Endothelial cell of umbilical vein (primary cell): ENCODE data around the gene ARHGEF35. TPM values are rescaled to one million over a fixed set of nuclear protein-coding genes. Genes with fewer than 3 reads are reported as not detected.

ENCODE experiments used
- BruUV-seq: library from RNA; stranded (reverse); fragments of 400-500 nt; replicated peaks from 2 replicates; lab custom pipeline; 2021; lab: Mats Ljungman, UMichigan
- CTCF ChIA-PET: fragments of 300-600, 350-600 bp; sonication (Branson Sonifier 250); formaldehyde crosslinking; loops from one replicate; lab custom pipeline; 2021; ENCODE audit warnings: antibody characterized with exemption, inconsistent platforms; lab: Charles Lee
- POLR2A ChIA-PET: fragments of 300-600, 350-600 bp; sonication (Branson Sonifier 250); formaldehyde crosslinking; loops from one replicate; lab custom pipeline; 2021; ENCODE audit warnings: antibody characterized with exemption, inconsistent platforms; lab: Charles Lee
- DNase-seq: peaks from one replicate; pipeline ENCODE4 v3.0.0-alpha.2; 2011; ENCODE audit warnings: low read depth, low spot score
- FAIRE-seq: peaks from 2 replicates; lab custom pipeline; 2011; peaks lifted over from hg19 to GRCh38; lab: Jason Lieb, UNC
- H2AFZ ChIP-seq: 2 replicates; pipeline ENCODE4 v1.6.0; 2012; ENCODE audit warnings: low read depth, low read length, control low read depth, inconsistent platforms
- H3K27ac ChIP-seq: 2 replicates; pipeline ENCODE4 v1.5.1; 2011; ENCODE audit warnings: low read depth, mild to moderate bottlenecking, control low read depth, low read length, moderate library complexity; ENCODE audit not compliant: insufficient read depth
- H3K27me3 ChIP-seq, 2 experiments: 2 replicates each; pipeline versions ENCODE4 v1.6.0 to v1.6.1; 2011; ENCODE audit warnings: low read length in 2 of 2, mixed read lengths in 1 of 2; ENCODE audit not compliant: control insufficient read depth in 2 of 2, insufficient read depth in 2 of 2
- H3K36me3 ChIP-seq, 2 experiments: 2 replicates in 1 of 2; 3 replicates in 1 of 2; pipeline ENCODE4 v1.5.1; 2011; ENCODE audit warnings: low read length in 2 of 2, mild to moderate bottlenecking in 1 of 2, moderate library complexity in 1 of 2; ENCODE audit not compliant: control insufficient read depth in 2 of 2, insufficient read depth in 2 of 2; ENCODE audit errors: extremely low read depth in 1 of 2
- H3K4me1 ChIP-seq: 3 replicates; pipeline ENCODE4 v1.5.1; 2011; ENCODE audit warnings: mild to moderate bottlenecking, low read length; ENCODE audit not compliant: control insufficient read depth, insufficient read depth; ENCODE audit errors: extremely low read depth
- H3K4me2 ChIP-seq: 2 replicates; pipeline ENCODE4 v1.6.1; 2011; ENCODE audit warnings: low read length, control low read depth, mixed read lengths; ENCODE audit not compliant: insufficient read depth
- H3K4me3 ChIP-seq, 3 experiments: fragments of 200-600 bp in 1 of 3; sonication (generic), shearing (Covaris generic) in 1 of 3; replicated peaks in 1 of 3; 2 replicates each; pipeline ENCODE4 v1.5.1; 2011 to 2016; ENCODE audit warnings: control low read depth in 3 of 3, low read length in 3 of 3, mild to moderate bottlenecking in 2 of 3, inconsistent platforms in 1 of 3, low read depth in 1 of 3, moderate library complexity in 1 of 3; ENCODE audit not compliant: insufficient read depth in 1 of 3
- H3K79me2 ChIP-seq: 2 replicates; pipeline ENCODE4 v1.6.0; 2012; ENCODE audit warnings: low read length, inconsistent platforms; ENCODE audit not compliant: control insufficient read depth, insufficient read depth
- H3K9ac ChIP-seq: replicated peaks from 2 replicates; pipeline ENCODE3; 2011; ENCODE audit warnings: low read length, control low read depth; ENCODE audit not compliant: insufficient read depth; ENCODE audit errors: extremely low read depth
- H3K9me1 ChIP-seq: replicated peaks from 3 replicates; pipeline ENCODE4 v1.6.0; 2011; ENCODE audit warnings: mild to moderate bottlenecking, low read length; ENCODE audit not compliant: control insufficient read depth, insufficient read depth; ENCODE audit errors: extremely low read depth
- H3K9me3 ChIP-seq: replicated peaks from 2 replicates; pipeline ENCODE4 v1.5.1; 2012; ENCODE audit warnings: low read length, inconsistent platforms; ENCODE audit not compliant: control insufficient read depth, insufficient read depth
- H4K20me1 ChIP-seq: replicated peaks from 2 replicates; pipeline ENCODE3; 2011; ENCODE audit warnings: mild to moderate bottlenecking, low read length; ENCODE audit not compliant: control insufficient read depth, insufficient read depth; ENCODE audit errors: extremely low read depth
- CTCF ChIP-seq, 2 donors: IDR thresholded peaks; 1 replicate in 1 of 2; 2 replicates in 1 of 2; pipeline ENCODE4 v1.5.1; 2011; ENCODE audit warnings: low read length in 2 of 2, mild to moderate bottlenecking in 2 of 2, moderate library complexity in 2 of 2, control low read depth in 1 of 2, inconsistent platforms in 1 of 2, low read depth in 1 of 2; ENCODE audit not compliant: insufficient read depth in 1 of 2; ENCODE audit errors: extremely low read depth in 1 of 2
- EZH2 ChIP-seq: IDR thresholded peaks from 2 replicates; pipeline ENCODE4 v1.6.1; 2012; ENCODE audit warnings: borderline replicate concordance, low read depth, mild to moderate bottlenecking, moderate library complexity, low read length, inconsistent platforms; ENCODE audit not compliant: severe bottlenecking
- FOS ChIP-seq: IDR thresholded peaks from 2 replicates; pipeline ENCODE4 v1.6.1; 2011; ENCODE audit warnings: mild to moderate bottlenecking, low read length, moderate library complexity, borderline replicate concordance; ENCODE audit not compliant: insufficient read depth
- GATA2 ChIP-seq: IDR thresholded peaks from 2 replicates; pipeline ENCODE4 v1.7.0; 2011; ENCODE audit warnings: low read depth, mild to moderate bottlenecking, moderate library complexity, mixed read lengths, low read length; ENCODE audit not compliant: insufficient read length, insufficient read depth
- JUN ChIP-seq: IDR thresholded peaks from 2 replicates; pipeline ENCODE4 v1.6.1; 2011; ENCODE audit warnings: borderline replicate concordance, low read depth; ENCODE audit not compliant: insufficient read length, insufficient read depth
- MYC ChIP-seq: IDR thresholded peaks from one replicate; pipeline ENCODE4 v1.6.1; 2011; ENCODE audit warnings: mild to moderate bottlenecking, low read depth, low read length
- POLR2A ChIP-seq: IDR thresholded peaks from 2 replicates; pipeline ENCODE4 v1.6.1; 2012; ENCODE audit warnings: low read depth, mild to moderate bottlenecking, control low read depth, low read length
- POLR2AphosphoS5 ChIP-seq: IDR thresholded peaks from 2 replicates; pipeline ENCODE4 v1.6.1; 2012; ENCODE audit warnings: low read depth, mild to moderate bottlenecking, control low read depth, low read length, moderate library complexity; ENCODE audit not compliant: insufficient read depth
- dilution Hi-C: fragments of 300-500 bp; cut with MboI; formaldehyde crosslinking; loops from one replicate; pipeline ENCODE4 v1.15.0; 2019; ENCODE audit warnings: low sequenced_read_pairs; ENCODE audit not compliant: extremely low pct_ligation_motif_present
- intact Hi-C: fragments of 100-400 bp; cut with micrococcal nuclease; formaldehyde crosslinking; loops from one replicate; pipeline ENCODE4 v1.10.0; 2022
- polyA plus RNA-seq, 4 experiments: library from polyadenylated mRNA; depleted of rRNA in 3 of 4; stranded (reverse) in 3 of 4; unstranded in 1 of 4; fragments of >200 nt; gene quantifications; 2 replicates each; pipeline versions ENCODE4 v1.2.1 to v1.2.3, GENCODE V29; 2011 to 2012; ENCODE audit warnings: missing spikeins in 1 of 4
- total RNA-seq: library from RNA; stranded (reverse); gene quantifications from 2 replicates; pipeline ENCODE4 v1.2.3, GENCODE V29; 2021
- TF ChIP-seq, protein P1 (sequence below): IDR thresholded peaks from 2 replicates; pipeline ENCODE4 v1.6.1; 2011; ENCODE audit not compliant: insufficient read depth, insufficient read length

Gene ARHGEF35
- total and polyA plus RNA-seq, 2 donors (not counting 3 experiments of a cell fraction or from before 2014, with no cell fraction given), result 0.82 TPM; not detected in 1

DNA sequence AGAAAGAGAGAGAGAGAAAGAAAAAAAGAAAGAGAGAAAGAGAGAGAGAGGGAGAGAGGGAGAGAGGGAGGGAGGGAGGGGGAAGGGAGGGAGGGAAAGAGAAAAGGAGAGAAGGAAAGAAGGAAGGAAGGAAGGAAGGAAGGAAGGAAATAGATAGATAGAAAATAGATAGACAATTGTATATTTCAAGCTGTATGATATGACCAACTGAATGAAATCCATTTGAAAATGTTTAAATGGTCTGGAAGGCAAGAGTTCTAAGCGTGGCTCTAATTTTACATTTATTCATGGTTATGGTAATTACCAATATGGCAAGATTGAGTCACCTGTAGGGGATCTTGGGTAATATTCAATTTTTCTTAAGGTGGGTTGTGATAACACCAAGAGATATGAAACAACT is 36.8 kb downstream of the ARHGEF35 start:
- H3K9me1 ChIP-seq, result no peaks in the 10 kb centered on the region
- TF ChIP-seq POLR2A, result no peak
- no peak for TF ChIP-seq CTCF (IDR thresholded peaks at IDR 0.05; ENCODE audit: extremely low read depth in 1 of 2, insufficient read depth in 1 of 2, low read depth in 1 of 2, low read length in 2 of 2)
- TF ChIP-seq JUN, result no peak
- no peak for TF ChIP-seq GATA2
- TF ChIP-seq, protein P1, sequence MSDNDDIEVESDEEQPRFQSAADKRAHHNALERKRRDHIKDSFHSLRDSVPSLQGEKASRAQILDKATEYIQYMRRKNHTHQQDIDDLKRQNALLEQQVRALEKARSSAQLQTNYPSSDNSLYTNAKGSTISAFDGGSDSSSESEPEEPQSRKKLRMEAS, result no peak
- TF ChIP-seq FOS, result no peak
- no peak for TF ChIP-seq EZH2
- no peak for TF ChIP-seq POLR2AphosphoS5
- no peak for TF ChIP-seq MYC
- no peak overlapping the region for H3K27ac ChIP-seq
- H3K4me2 ChIP-seq, result no peak overlapping the region
- no peak overlapping the region for H3K9ac ChIP-seq
- CTCF ChIA-PET, result no interaction called here
- H2AFZ ChIP-seq, result no peak overlapping the region
- no peak overlapping the region for H3K4me3 ChIP-seq
- POLR2A ChIA-PET, result no interaction called here
- H3K79me2 ChIP-seq, result no peaks in the 10 kb centered on the region
- no peaks in the 10 kb centered on the region for H3K9me3 ChIP-seq
- no peak for DNase-seq
- no TSS peak for BruUV-seq
- H3K27me3 ChIP-seq, result peaks cover 0 to 2% of the 10 kb centered on the region in 2 experiments
- dilution Hi-C loops, result no loop called here
- H4K20me1 ChIP-seq, result no peaks in the 10 kb centered on the region
- H3K4me1 ChIP-seq, result no peaks in the 10 kb centered on the region
- intact Hi-C loops, result no loop called here
- H3K36me3 ChIP-seq, result no peaks in the 10 kb centered on the region
- no peak for FAIRE-seq
